ENCODE measurements around the gene GUCA1C. TPM values are rescaled to one million over a fixed set of nuclear protein-coding genes. Genes with fewer than 3 reads are reported as not detected.

GUCA1C gene
- total and polyA plus RNA-seq, 2 donors (not counting 3 experiments of a cell fraction or from before 2014, with no cell fraction given), result not detected

Other genes with a start within 250 kb of the GUCA1C start
- not detected in 2 replicates for gene RETNLB, start 196.5 kb downstream of the GUCA1C start, total RNA-seq
- gene RETNLB, start 196.5 kb downstream of the GUCA1C start, polyA plus RNA-seq, result not detected in 2 replicates
- not detected in 2 replicates for gene TRAT1, start 131.1 kb downstream of the GUCA1C start, total RNA-seq
- not detected in 2 replicates for gene TRAT1, start 131.1 kb downstream of the GUCA1C start, polyA plus RNA-seq
- not detected in 2 replicates for gene MORC1, start 164.3 kb upstream of the GUCA1C start, total RNA-seq
- gene MORC1, start 164.3 kb upstream of the GUCA1C start, polyA plus RNA-seq, result not detected in 2 replicates
- gene C3orf85, start 182.8 kb upstream of the GUCA1C start, total RNA-seq, result not detected in 2 replicates
- not detected in 2 replicates for gene C3orf85, start 182.8 kb upstream of the GUCA1C start, polyA plus RNA-seq